Vagina (tissue), 2 donors: ENCODE measurements around the gene SLC25A10.

Experiments used
- POLR2A ChIP-seq, 2 donors: fragments of 450-650 bp; IDR thresholded peaks; one replicate each; pipeline ENCODE4 v1.6.1; 2017; ENCODE audit warnings: antibody characterized with exemption in 2 of 2, mild to moderate bottlenecking in 2 of 2, moderate library complexity in 2 of 2
- POLR2AphosphoS5 ChIP-seq, 2 donors: sonication (generic); formaldehyde crosslinking; IDR thresholded peaks; one replicate each; pipeline ENCODE4 v1.9.0; 2017; ENCODE audit warnings: antibody characterized with exemption in 2 of 2, mild to moderate bottlenecking in 2 of 2, low read depth in 1 of 2; ENCODE audit not compliant: insufficient read depth in 1 of 2
- TF ChIP-seq, protein P1 (sequence below), 3 experiments: fragments of 450-650 bp in 2 of 3; fragments of 200-600 bp in 1 of 3; sonication (generic) in 1 of 3; IDR thresholded peaks; one replicate each; pipeline ENCODE4 v1.5.1; 2017 to 2019; ENCODE audit warnings: antibody characterized with exemption in 3 of 3, mild to moderate bottlenecking in 2 of 3, moderate library complexity in 2 of 3

DNA sequence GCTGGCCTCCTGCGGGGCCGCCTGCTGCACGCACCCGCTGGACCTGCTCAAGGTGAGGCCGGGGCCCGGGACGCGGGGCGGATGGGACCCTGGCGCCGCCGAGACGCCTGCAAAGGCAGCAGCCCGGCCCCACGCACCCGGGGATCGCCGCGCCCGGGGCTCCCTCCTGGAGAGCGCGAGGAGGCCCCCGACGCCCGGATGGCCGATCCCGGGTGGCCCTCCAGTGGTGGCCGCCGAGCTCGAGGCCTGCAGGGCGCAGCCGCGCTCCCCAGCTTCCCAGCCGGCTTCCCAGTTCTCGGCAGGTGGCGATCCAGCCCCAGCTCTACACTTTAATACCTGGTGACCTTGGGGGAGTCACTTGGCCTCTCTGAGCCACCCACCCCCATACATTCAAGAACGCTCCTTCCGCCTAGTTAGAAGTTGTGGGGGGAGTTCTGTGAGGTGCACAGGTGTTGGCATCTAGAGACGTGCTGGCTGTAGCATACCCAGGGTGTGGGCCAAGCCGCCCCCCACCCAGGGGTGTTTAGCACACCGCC is 452 bp downstream of the SLC25A10 start:
- TF ChIP-seq, protein P1, sequence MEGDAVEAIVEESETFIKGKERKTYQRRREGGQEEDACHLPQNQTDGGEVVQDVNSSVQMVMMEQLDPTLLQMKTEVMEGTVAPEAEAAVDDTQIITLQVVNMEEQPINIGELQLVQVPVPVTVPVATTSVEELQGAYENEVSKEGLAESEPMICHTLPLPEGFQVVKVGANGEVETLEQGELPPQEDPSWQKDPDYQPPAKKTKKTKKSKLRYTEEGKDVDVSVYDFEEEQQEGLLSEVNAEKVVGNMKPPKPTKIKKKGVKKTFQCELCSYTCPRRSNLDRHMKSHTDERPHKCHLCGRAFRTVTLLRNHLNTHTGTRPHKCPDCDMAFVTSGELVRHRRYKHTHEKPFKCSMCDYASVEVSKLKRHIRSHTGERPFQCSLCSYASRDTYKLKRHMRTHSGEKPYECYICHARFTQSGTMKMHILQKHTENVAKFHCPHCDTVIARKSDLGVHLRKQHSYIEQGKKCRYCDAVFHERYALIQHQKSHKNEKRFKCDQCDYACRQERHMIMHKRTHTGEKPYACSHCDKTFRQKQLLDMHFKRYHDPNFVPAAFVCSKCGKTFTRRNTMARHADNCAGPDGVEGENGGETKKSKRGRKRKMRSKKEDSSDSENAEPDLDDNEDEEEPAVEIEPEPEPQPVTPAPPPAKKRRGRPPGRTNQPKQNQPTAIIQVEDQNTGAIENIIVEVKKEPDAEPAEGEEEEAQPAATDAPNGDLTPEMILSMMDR (IDR thresholded peaks at IDR 0.05), result no peak
- TF ChIP-seq POLR2A (IDR thresholded peaks at IDR 0.05) (no peak), POLR2AphosphoS5 (IDR thresholded peaks at IDR 0.05; ENCODE audit: insufficient read depth in 1 of 2, low read depth in 1 of 2) (no peak)
